GM18505 (cell line): ENCODE results near the gene MX1.

ENCODE experiments used
- ATAC-seq: cut with Tn5 transposase; IDR thresholded peaks from one replicate; pipeline ENCODE4 v1.9.1; 2021; ENCODE audit not compliant: unreplicated experiment
- POLR2A ChIP-seq: IDR thresholded peaks from 4 replicates; pipeline ENCODE4 v1.6.1; 2011; ENCODE audit warnings: borderline replicate concordance; ENCODE audit not compliant: insufficient read depth, insufficient read length; ENCODE audit errors: extremely low read depth

Gene MX1, protein sequence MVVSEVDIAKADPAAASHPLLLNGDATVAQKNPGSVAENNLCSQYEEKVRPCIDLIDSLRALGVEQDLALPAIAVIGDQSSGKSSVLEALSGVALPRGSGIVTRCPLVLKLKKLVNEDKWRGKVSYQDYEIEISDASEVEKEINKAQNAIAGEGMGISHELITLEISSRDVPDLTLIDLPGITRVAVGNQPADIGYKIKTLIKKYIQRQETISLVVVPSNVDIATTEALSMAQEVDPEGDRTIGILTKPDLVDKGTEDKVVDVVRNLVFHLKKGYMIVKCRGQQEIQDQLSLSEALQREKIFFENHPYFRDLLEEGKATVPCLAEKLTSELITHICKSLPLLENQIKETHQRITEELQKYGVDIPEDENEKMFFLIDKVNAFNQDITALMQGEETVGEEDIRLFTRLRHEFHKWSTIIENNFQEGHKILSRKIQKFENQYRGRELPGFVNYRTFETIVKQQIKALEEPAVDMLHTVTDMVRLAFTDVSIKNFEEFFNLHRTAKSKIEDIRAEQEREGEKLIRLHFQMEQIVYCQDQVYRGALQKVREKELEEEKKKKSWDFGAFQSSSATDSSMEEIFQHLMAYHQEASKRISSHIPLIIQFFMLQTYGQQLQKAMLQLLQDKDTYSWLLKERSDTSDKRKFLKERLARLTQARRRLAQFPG

DNA sequence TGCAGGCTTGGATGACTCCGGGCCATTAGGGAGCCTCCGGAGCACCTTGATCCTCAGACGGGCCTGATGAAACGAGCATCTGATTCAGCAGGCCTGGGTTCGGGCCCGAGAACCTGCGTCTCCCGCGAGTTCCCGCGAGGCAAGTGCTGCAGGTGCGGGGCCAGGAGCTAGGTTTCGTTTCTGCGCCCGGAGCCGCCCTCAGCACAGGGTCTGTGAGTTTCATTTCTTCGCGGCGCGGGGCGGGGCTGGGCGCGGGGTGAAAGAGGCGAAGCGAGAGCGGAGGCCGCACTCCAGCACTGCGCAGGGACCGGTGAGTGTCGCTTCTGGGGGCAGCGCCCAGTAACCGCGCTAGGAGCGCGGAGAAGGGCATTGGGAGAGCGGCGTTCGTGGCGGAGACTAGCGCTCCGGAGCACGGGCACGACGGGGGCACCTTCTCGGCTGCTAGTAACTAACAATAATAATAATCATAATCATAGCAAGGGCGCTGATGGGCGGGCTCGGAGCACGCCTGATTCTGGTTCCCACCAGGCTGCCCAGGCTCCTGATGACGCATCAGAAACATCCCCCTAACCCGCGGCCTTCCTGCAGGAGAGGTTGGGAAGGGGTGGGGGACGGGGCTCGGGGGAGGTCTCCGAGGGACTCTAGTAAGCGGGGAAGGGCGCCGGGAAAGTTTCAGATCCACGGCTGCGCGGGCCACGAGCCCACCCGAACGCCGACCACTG, at the start of gene MX1:
Gene MX1, plus strand, starts transcription at position 286 of the 722 bp plus-strand sequence. CDS start 5,832 bp downstream, outside the sequence.
- peak; percentile 86 for ATAC-seq
- TF ChIP-seq POLR2A, result peak; percentile 99

DNA sequence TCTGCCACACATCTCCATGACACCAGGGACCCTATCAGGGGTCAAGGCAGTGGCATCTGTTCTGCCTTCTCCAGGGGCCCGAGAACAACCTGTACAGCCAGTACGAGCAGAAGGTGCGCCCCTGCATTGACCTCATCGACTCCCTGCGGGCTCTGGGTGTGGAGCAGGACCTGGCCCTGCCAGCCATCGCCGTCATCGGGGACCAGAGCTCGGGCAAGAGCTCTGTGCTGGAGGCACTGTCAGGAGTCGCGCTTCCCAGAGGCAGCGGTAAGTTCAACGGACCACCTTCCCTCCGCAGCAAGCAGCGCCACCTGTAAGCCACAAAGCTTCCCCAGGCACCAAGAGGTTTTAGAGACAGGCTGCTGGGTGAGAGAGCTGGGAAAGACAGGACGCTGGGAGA, 48.3 kb upstream of the MX1 start:
- no peak for ATAC-seq
- no peak for TF ChIP-seq POLR2A

DNA sequence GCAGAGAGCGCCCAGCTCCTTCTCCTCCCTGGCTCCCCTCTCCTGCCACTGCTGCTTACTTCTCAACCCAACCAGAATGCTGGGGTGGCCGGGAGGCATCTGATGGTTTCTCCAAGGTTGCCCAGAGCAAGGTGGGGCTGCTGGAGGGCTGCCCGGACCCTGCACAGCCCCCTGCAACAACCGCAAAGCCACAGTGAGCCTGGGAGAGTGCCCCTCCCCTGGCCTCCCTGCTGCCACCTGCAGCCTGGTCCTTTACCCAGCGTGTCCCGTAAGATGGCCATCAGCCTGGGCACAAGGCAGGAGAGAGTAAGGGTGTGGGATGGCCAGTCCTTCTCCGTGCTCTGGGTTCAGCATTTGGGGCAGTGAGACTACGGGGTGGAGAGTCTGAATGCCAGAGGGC, 47.2 kb upstream of the MX1 start:
- ATAC-seq, result no peak
- TF ChIP-seq POLR2A, result no peak

DNA sequence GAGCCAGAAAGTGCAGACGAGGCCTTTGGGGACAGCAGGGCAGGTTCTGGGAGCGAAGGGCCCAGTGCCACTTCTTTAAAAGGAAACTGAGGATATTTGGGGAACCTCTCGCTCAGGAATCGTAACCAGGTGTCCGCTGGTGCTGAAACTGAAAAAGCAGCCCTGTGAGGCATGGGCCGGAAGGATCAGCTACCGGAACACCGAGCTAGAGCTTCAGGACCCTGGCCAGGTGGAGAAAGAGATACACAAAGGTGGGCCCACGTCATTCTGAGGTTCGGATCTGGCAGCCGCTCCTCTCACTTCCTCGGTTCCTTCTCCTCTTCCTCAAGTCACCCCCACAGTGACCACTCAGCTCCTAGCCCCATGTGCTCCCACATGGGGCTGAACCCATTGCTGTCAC, 46.1 kb upstream of the MX1 start:
- no peak for ATAC-seq
- TF ChIP-seq POLR2A, result no peak

DNA sequence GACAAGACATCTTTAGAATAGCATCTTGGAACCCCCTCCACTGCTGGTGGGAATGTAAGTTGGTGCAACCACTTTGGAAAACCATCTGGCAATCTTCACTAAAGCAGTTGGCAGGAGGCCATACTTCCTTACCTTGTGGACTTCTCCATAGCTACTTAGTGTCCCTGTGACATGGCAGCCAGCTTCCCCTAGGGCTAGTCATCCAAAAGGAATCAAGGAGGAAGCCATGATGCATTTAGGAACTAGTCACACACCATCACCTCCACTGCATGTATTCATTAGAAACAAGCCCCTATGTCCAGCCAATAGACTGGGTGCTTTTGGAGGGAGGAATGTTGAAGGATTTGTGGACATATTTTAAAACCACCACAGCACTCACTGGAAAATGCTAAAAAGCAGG, 44.3 kb upstream of the MX1 start:
- no peak for ATAC-seq
- TF ChIP-seq POLR2A, result no peak

DNA sequence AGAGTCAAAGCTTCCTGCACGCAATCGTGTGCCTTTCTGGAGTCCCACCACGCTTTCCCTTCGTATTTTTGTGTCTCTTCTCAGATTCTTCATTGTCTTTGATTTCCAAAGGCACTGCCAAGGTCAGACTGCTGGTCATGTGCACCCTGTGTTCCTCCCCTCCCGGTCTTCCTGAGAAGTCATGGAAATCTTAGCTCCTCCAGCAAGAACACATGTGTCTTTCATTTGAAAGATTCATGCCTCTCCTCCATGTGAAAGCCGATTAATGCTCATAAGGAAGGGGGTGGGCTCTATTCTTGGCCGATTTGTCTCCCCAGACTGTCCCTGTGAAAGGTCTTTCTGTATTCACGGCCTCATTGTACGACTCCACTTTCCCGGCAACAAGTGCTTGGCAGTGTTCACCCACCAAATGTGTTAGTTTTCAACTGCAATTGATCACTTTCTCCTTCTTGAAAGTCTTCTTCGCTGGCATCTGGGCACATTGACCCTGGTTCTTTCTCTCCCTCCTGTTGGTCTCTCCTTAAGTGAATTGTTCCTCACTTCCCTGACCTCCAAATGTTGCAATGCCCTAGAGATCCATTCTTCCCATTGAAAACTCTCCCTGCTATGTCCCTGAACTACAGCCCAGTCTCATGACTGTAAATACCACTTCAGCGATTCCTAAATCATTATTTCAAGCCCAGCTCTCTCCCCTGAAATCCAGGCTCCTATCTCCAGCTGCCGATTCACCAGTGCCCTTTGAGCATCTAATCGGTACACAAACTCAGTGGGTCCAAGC, 38.8 kb upstream of the MX1 start:
- no peak for ATAC-seq
- no peak for TF ChIP-seq POLR2A

DNA sequence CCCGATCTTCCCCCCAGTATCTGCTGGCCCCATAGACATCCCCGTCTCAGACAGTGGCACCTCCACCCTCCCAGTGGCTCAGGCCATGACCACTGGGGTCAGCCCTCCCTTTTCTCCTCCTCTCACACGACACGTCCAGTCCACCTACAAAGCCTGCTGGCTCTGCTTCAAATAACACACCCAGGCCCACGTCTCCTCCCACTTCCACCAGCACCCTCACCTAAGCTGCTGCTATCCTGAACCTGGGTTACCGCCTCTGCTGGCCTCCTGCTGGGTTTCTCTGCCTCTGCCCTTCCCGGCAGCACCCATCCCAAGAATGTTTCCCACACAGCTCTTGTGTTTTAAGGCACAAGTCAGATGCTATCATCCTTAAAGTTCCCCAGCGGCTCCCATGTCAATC, 38.2 kb upstream of the MX1 start:
- no peak for TF ChIP-seq POLR2A
- ATAC-seq, result no peak

DNA sequence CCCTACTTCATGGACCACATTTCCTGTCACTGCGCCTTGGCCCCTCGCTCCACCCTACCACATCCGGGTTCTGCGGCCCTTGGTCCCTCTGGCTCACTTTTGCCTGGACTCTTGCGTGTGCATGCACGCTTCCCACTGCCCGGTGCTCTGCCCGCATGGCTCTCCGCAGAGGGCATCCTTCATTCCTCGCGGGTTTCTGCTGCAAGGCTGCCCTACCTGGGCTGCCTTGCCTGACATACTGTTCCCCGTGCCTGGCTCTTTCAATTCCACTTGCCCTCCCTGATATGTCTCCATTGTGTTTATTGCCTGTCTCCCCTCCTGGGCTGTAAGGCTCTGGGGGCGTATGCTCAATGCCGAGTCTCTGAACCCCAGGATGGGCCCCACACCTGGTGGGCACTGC, 37.8 kb upstream of the MX1 start:
- ATAC-seq, result no peak
- TF ChIP-seq POLR2A, result no peak

DNA sequence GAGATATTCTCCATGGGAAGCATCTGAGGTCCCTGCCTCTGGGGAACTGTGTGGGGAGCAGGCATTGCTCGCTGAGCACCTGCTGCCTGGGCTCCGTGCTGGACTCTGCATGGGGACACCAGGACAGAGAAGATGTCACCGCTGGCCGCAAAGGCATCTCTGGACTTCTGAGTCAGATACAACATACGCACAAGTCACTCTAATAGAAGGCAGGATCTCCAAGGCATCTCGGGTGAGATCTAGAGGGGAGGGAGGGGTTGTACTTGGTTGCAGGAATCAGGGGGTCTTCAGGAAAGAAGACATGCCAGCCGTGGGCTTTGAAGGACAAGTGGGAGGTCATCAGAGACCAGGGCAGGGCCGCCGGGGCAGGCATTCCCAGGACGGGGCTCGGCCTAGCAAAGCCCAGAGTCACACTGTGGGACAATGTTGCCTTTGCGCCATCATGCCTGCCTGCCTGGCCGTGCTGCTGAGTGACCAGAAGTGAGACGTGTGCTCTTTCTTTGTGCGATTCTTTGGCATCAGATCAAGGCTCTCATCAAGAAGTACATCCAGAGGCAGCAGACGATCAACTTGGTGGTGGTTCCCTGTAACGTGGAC, 35.9 kb upstream of the MX1 start:
- no peak for ATAC-seq
- no peak for TF ChIP-seq POLR2A

DNA sequence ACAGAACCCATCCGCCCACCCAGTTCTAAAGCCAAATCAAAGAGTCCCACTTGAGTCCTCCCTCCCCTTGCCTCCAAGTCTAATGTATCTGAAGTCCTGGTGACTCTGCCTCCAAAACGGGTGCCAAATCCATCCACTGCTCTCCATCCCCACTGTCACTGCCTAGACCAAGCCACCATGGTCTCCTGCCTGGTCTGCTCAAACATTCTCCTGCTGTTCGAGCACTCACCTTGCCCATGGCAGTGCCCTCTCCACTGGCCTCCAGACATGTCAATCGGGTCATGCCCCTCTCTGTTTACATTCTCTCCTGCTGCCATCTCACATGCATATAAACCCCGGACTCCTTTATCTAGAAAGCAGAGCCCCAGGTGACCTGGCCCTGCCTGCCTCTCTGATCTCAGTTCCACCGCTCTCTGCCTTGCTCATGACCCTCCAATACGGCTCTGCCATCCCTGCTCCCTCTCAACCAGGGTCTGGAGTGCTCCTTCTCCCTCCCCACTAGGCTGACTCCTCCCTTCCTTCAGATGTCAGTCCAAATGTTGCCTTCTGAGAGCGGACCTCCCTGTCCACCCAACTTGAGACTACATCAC, 32.1 kb upstream of the MX1 start:
- no peak for TF ChIP-seq POLR2A
- no peak for ATAC-seq

DNA sequence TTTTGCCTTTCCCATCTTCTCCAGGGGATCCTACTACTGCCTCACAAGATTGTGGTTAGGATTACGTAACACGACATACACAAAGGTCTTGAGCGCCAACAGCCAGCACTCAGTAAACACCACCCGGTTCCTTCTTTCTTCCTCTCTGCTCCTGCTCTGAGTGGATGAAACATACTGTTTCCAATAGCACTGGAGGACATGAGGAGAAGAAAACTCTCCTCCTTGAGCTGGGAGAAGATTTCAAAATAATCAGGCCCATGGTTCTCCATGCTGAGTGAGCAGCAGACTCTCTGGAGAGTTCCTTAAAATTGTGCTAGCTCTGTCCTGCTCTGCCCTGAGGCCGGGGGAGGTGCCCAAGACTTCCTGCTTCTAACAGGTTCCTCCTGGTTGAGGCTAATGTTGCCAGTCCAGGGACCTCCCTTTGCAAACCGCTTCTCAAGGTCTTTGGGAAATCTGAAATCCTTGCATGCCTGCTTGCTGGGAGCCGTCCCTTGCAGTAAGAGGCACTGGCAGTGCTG, 29.4 kb upstream of the MX1 start:
- no peak for ATAC-seq
- no peak for TF ChIP-seq POLR2A

DNA sequence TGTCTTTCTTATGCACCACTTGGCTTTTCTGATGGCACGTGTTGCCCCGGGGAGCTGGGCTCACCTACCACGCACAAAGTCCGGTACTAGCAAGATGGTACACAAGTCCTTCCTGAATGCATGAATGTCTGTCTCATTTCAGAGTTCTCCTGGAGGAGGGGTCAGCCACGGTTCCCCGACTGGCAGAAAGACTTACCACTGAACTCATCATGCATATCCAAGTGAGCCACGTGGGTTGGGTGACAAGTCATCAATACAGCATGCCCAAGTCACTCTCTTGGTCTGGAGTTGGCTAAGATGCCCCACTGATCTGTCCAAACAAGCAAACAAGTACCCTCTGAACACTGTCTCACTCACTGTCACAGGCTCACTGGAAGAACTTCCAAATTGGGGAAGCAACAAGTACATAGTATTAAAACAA, 28.6 kb upstream of the MX1 start:
- no peak for TF ChIP-seq POLR2A
- no peak for ATAC-seq

DNA sequence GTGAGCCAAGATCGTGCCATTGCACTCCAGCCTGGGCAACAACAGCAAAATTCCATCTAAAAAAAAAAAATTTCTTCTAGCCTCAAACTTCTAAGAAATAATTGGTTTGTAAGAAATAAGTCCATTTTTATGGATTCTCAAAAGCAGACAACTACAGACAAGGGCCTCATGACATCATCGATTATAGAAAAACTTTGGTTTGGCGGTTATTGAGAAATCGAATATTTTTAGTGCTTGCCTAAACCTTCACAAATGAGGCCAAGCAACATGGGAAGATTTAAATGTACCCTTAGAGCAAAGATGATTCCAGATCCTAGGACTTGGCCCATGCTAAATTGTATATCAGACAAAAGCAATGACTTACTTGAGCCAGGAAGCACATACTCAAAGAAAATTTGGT, 27.8 kb upstream of the MX1 start:
- no peak for TF ChIP-seq POLR2A
- ATAC-seq, result no peak

DNA sequence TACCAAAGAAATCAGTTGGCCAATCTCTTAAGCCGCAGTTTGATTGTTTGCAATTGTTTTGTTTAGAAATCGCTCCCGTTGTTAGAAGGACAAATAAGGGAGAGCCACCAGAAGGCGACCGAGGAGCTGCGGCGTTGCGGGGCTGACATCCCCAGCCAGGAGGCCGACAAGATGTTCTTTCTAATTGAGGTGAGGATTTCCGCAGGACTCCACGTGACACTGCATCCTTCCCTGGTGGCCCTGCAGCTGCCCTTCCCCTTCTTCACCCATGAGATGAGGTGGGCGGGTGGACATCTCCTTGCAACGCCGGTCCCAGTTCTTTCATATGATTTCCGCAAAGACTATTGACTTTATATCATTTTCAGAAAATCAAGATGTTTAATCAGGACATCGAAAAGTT, 27.2 kb upstream of the MX1 start:
- no peak for TF ChIP-seq POLR2A
- no peak for ATAC-seq
